ENCODE measurements around the gene SDR9C7.
"Not testable (repeated sequence)": the region's sequence is repeated elsewhere in the genome, so short reads cannot be mapped to it uniquely, and the experiment has no call there.

The SDR9C7 gene

DNA sequence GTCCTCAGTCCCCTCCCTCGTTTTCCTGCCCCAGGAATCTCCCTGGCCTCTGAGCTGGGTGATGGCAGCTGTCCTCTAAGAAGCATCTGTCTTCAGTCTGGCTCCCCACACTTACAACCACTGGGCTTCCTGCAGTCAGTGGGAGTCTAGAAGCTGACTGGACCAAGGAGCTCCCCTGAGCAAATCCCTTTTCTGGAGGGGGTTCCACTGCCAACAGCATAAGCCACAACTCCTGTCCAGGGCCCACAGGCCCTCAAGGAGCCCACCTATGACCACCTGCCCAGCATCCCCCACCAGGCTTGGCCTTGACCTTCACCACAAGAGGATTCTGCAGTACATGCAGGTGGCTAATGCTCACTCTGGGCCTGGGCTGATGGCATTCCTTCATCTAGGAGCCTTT is 19.1 kb upstream of the SDR9C7 start:
- no peak for DNase-seq (ENCODE audit: low read depth)

DNA sequence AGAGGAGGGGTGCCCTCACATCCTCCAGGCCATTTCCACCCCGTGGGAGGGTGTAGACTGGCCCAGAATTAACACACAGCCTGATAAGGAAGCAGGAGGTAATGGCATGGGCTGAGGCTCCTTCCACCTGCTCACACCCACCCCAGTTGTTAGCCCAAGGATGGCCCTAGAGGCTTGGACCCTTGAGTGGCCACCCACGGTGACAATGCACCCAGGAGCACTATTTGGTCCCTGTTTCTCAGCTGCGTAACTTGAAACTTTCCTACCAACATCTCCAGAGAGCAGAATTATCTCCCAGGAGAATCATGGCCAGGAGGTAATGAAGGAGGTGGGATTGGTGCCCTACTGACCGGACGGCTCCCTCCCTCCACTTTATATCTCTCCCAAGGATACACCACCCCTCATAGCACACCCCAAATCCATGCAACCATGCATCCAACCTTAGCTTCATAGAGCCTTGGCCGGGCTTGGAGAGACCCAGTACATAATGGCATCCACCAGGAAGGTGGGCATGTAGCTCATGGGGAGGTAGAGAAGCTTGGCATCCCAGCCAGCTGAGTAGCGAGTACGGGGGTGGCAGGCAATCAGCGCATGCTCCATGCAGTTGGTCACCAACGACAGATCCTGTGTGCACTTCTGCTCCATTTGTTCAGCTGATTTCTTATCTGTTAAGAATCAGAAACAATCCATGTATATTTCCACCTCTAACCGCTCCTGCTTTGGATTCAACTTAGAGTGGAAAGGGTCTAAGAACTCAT is 17.6 kb upstream of the SDR9C7 start:
- no peak for DNase-seq (ENCODE audit: low read depth)

DNA sequence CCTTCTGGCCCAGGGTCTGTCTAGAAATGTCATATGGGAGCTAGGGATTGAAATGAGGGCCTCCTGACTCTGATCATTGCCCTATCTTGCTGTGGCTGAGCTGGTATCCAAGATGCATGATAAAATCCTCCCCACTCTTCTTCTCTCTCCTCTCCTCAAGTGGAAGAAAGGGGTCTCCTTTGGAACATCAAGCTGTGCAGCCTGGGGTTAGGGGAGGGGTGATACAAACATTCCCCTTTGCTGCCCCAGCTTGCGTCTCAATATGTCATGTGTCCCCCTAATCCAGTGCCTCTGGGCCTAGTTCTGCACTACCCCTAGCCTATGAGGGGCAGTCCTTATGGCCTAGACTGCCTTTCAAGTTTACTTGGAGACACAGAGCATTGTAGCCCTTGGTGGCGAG is 14.7 kb upstream of the SDR9C7 start:
- no peak for DNase-seq (ENCODE audit: low read depth)

DNA sequence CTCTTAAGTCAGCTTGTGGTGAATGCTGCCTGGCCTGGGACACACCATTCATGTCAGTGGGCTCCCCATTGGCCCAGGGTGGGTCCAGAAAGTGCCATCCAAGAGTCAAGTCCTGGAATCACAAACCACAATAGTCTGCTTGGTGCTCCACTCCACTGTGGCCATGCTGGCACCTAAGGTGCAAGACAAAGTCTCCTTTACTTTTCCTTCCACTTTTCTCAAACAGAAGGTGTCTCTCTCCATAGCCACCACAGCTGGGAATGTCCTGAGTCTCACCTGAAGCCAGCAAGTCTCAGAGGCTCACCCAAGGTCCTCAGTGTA is 14.2 kb upstream of the SDR9C7 start:
- DNase-seq (ENCODE audit: low read depth) = no peak

DNA sequence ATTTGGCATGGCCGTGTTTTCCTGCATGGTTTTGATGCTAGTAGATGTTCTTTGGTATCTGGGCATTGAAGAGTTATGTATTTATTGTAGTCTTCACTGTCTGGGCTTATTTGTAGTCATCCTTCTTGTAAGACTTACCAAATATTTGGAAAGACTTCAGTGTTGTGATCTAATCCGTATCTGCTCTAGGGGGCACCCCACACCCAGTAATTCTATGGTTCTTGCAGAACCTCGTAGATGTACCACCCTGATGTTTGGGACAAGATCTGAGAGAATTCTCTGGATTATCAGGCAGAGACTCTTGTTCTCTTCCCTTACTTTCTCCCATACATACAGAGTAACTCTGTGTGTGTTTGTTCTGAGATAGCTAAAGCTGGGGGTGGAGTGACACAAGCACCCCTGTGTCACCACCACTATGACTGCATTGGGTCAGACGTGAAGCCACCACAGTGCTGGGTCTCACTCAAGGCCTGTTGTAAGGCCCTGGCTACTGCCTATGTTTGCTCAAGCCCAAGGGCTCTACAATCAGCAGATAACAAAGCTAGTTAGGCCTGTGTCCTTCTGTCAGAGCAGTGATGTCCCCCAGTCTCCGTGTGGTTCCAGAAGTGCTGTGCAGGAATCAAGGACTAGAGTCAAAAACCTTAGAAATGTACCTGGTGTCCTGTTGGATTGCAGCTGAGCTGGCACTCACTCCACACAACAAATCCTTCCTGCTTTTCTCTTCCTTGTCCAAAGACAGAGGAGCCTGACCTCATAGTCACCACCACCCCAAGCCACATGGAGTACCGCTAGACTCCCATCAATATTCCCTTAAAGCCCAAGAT is 13.6 kb upstream of the SDR9C7 start:
- DNase-seq (ENCODE audit: low read depth) = no peak

DNA sequence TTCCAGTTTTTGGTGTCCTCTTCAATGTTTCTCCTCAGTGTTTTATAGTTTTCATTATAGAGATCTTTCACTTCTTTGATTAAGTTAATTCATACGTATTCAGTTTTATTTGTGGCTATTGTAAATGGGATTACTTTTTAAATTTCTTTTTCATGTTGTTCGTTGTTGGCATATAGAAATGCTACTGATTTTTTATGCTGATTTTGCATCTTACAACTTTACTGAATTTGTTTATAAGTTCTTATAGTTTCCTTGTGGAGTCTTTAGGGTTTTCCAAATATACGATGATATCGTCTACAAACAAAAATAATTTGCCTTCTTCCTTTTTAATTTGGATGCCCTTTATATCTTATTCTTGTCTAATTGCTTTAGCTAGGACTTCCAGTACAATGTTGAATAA is 9.7 kb upstream of the SDR9C7 start:
- DNase-seq (ENCODE audit: low read depth) = no peak

DNA sequence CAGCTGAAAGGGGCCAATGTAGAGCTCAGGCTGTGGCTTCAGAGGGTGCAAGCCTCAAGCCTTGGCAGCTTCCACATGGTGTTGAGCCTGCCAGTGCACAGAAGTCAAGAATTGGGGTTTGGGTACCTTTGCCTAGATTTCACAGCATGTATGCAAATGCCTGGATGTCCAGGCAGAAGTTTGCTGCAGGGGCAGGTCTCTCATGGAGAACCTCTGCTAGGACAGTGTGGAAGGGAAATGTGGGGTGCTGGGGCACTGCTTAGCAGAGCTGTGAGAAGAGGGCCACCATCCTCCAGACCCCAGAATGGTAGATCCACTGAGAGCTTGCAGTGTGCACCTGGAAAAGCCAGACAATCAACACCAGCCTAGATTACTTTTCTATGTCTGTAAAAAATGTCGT is 9.2 kb upstream of the SDR9C7 start:
- DNase-seq (ENCODE audit: low read depth) = not testable (repeated sequence)

DNA sequence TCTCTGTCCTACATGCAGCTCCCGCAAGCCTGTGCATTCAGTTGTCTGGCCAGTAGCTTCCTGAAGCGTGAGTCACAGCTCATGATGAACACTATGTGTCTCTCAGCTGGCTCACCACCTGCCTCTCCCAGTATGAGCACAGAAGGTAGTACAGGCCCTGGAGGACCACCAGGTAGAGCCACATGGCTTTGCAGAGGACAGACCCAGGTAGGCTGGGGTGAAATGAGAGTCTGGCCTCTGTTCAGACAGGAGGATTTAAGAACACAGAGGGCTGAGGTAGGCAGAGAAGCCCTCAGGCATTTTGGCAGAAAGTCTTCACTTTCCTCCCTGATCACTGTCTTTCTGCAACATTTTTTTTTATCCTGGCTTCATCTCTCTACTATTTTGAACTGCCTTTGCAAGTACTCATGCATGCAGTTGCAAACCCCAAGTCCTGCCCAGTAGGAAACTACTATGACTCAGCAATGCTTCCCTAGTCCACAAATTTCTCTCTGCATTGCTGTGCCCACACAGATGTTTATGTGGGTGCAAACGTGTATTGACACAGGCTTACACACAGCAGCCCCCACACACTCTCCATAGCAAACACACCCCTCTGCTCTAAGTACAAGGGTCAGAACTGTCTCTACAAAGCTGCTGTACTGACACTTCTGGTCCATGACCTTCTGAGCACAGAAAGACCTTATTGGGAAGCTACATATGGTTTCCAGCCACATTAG is 7.2 kb upstream of the SDR9C7 start:
- peak; percentile 40 for DNase-seq (ENCODE audit: low read depth)

DNA sequence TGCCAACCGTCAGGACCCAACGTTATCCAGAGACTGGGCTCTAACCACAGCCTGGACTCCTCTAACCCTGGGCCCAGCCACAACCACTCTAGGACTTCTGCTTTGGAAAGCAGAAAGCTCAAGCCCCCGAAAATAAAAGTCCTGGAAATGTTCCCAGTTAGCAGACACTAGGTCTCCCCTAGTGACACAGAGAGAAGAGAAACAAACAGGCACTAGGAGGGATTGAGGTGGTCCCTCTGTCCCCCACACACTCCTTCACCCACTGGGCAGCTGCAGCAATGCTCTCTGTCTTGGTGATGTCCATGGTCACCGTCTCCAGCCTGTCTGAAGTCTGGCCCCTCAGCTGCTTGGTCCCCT is 6.7 kb upstream of the SDR9C7 start:
- DNase-seq (ENCODE audit: low read depth) = not testable (repeated sequence)

DNA sequence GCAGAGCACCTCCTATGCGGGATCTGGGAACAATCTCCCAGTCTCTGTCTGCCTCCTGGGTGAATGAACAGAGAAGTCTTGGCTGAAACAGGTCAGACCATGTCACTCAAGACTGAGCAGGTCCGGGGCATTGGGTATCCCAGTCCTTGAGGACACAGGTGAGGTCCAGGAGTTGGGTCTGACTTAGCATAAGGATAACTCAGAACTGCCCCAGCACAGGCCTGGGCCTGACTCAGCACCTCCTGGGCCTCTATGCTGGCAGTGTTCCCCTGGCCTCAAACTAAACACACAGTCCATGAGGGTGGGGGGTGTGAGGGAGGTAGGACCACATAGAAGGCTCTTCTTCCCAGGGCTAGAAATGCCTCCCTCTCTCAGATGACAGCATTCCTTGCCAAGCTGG is 1.5 kb upstream of the SDR9C7 start:
- DNase-seq (ENCODE audit: low read depth) = no peak

DNA sequence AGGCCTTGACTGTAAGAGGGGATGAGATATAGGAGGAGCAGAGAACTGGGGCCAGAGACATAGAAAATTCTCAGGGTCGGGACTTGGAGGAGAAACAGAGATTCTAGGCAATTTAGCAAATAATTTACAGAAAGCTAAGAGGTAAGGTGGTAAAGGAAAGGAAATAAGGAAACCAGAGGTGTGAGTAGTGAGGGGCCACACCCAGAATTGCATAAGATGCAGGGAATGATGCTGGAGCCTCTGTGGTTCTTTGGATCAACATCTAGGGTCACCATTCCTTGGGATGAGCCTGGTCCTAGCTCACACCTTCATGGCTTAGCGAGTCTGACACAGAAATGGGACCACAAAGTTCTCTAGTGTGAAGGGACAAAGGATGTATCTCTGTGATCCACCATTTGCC is 949 bp upstream of the SDR9C7 start:
- DNase-seq (ENCODE audit: low read depth) = no peak

DNA sequence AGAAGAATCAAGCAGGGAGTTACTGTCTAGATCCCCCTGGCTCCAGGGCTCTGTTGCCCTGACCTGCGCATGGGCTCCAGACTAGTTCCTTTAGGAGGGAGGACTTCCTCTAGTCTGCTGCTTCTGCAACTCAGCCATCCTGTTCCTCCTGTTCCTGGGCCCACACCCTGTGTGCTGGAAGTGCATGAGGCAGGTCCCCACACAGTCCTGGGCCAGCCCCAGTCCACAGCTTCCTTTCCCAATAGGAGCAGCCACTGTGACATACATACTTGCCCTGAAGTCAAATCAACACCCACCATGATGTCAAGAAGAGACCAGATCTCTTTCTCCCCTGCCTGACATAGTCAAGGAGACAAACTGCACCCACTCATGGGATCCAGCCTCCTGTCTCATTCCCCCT is 1.3 kb downstream of the SDR9C7 start:
- DNase-seq (ENCODE audit: low read depth) = no peak

DNA sequence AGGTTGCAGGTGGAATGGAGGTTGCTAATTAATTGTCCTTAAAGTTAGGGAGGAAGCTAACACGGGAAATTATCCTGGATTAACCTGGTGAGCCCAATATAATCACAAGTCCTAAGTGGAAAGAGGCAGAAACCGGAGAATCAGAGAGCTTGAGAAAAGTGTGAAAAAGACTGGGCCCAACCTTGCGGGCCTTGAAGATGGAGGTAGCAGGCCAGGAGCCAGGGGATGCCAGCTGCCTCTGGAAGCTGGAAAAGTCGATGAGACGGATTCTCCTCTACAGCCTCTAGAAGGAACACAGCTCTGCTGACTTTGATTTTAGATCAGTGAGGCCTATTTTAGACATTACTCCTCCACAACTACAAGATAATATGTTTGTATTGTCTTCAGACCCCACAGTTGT is 2.1 kb downstream of the SDR9C7 start:
- DNase-seq (ENCODE audit: low read depth) = no peak

DNA sequence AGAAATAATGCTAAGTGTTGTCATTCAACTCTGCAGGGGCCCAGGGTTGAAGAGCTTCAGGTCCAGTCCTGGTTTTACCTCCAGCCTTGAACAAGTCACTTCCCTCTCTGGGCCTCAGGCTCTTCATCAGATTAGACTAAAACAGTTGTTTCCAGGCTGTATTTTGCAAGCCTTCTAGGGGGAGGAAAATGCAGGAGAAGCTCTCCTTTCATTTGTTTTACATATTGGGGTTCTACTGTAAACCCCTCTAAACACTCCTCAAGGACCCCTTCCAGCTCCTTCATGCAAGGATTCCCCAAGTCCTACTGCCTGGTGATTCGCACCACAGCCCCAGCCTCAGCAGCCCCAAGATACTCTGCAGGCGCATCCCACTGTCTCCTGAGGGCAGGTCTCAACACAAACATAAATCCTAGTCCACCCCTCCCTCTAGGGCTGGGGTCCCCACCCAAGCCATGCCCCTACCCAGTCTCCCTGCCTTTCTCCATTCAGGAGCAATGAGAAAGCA is 2.7 kb downstream of the SDR9C7 start:
- DNase-seq (ENCODE audit: low read depth) = peak; percentile 9

DNA sequence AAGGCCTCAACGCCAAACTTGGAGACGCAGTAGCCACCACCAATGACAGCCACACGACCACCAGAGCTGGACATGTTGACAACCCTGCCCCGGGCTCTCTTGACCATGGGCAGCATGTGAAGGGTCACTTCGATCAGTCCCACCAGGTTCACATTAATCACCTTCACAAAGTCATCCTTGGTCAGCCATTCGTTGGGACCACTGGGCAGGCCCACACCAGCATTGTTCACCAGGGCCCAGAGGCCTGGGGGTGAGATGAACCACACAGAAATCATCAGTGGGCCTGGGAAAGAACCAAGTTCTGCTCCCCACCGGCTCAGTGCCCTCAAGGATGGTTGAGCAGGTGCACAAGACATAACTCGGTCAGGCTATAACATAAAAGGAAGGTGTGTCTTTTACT is 4.0 kb downstream of the SDR9C7 start:
- DNase-seq (ENCODE audit: low read depth) = no peak

DNA sequence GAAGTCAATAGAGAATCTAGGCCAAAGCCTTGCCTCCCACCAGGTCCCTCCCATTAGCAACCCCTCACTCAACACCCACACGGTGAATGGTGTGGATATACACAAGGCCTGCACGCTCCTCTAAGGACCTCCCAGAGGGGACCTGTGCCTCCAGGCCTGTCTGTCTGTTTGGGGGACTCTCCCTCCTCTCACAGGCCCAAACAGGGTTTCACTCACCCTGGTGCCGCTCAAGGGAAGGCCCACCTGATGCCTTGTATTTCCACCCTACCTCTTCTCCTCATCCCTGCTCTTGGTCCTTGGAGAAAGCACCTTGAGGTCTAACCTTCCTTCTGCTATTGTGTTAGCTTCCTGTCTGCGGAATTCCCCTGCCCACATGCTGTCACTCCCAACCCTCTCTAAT is 4.4 kb downstream of the SDR9C7 start:
- no peak for DNase-seq (ENCODE audit: low read depth)

DNA sequence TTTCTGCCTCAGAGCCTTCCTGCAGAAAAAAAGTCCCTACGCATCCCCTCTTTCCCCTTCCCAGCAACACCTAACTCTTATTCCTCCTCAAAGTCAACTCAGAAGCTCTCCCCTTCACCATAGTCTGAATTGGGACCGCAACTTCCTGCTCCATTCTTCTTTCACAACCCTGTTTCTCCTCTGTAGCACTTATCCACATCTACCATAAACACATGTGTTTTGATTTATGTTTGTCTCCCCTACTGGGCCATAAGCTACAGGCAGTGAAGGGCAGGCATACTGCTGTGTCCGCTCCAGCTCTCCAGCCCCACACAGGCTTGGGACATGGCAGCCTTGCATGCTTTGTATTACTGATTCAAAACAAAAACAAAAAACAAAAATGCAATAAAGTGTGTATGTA is 5.9 kb downstream of the SDR9C7 start:
- no peak for DNase-seq (ENCODE audit: low read depth)

DNA sequence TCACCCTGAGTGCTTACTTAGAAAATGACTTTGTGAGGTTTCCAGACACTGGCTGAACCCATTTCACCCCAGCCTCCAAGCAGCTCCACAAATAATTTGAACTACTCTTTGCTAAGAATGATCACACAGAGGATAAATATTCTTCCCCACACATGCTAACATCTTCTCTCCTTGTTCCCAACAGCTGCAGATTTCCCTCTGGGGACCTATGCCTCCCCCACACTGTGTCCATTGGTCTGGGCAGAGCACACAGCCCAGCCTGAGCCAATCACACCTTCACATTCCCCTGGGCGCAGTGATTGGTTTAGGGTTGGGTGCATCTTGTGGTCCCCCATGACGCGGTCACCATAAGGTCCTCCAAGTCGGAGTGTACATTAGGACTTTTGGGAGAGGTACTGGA is 6.9 kb downstream of the SDR9C7 start:
- DNase-seq (ENCODE audit: low read depth) = no peak

DNA sequence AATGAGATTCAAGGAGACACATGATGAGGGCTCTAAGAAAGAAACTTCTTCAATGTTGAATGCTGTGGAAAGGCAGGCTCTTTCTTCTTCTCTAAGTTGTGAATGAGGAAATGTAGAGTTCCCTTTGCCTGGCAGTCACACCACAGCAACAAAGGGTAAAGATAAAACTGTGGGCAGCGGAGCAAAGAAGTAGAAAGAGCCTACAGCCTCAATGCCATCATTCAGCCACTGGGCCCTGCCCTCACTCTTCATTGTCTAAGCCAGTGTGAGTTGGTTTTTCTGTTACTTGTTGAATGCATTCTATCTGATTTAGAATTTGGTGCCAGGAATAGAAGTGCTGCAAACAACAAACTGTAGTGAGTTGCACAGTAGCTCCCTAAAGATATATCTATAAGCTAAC is 12.2 kb downstream of the SDR9C7 start:
- DNase-seq (ENCODE audit: low read depth) = no peak

DNA sequence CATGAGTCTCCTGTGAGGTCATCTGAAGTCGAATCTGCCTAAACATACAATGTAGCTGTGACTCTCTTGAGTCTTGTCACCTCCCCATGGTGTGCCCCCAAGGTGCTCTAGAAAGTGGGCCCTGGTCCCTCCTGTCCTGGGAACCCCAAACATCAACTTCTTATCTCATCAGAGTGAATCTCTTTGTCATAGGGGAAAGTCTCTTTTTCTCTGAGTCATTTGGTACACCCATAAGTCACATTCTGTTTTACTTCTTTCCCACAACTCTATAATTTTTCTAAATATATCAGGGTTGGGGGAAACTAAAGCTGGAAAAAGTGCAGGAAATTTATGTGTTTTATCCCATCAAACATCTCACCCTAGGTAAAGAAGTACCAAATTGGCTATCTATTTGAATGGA is 12.9 kb downstream of the SDR9C7 start:
- no peak for DNase-seq (ENCODE audit: low read depth)

DNA sequence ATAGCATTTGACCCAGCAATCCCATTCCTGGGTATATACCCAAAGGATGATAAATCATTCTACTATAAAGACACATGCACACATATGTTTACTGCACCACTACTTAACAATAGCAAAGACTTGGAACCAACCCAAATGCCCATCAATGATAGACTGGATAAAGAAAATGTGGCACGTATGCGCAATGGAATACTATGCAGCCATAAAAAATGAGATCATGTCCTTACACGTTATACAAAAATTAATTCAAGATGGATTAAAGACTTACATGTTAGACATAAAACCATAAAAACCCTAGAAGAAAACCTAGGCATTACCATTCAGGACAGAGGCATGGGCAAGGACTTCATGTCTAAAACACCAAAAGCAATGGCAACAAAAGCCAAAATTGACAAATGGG is 16.1 kb downstream of the SDR9C7 start:
- DNase-seq (ENCODE audit: low read depth) = not testable (repeated sequence)

DNA sequence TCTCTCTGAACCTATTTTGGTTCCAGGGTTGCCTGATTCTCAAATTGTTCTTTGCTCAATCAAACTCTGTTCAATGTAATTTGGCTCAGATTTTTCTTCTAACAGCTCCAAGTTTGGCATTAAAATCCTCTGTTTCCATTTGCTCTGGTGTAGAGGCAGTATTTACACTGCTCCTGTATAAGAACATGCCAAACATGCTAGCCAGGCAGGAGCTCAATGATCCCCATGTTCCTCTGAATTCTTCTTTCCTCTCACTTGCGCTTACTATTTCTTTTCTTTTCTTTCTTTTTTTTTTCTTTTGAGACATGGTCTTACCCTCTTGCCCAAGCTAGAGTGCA is 17.2 kb downstream of the SDR9C7 start:
- no peak for DNase-seq (ENCODE audit: low read depth)

DNA sequence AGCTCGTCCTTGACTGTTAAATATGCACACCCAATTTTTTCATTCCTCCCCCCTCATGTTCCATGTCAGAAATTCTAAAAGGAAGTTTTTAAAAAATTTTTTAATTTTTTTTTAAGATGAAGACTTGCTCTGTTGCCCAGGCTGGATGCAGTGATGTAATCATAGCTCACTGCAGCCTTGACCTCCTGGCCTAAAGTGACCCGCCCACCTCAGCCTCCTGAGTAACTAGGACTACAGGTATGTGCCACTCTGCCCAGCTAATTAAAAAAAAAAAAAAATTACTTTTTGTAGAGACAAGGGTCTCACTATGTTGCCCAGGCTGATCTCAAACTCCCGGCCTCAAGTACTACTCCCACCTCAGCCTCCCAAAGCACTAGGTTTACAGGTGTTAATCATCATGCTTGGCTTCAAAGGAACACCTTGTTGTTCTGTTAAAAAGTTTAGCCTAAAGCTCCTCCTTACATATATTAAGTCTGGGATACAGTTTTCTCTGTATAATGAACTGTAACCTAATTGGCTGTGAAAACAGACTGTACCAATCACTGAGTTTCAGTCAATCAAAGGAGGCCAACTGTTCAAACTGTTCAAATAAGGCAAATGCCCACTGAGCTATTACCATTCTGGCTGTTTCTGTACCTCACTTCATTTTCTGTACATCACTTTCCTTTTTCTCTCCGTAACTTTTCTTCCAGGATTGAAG is 17.8 kb downstream of the SDR9C7 start:
- no peak for DNase-seq (ENCODE audit: low read depth)

Data from non-pigmented ciliary epithelial cell (primary cell).